ENCODE results near the gene STXBP1.

DNA sequence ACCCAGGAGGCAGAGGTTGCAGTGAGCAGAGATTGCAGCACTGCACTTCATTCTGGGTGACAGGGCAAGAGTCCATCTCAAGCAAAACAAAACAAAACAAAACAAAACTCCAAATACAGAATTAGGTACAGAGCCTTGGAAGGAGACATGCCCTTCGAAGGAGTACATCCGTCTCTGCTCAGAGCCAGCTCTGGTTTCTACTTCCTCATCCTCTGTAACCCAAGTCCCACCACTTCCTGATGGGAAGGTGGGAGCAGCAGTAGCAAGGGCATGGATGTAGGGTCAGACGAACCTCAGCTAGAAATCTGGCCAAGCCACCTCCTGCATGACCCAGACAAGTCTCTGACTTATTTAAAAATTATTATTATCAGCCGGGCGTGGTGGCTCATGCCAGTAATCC is 16.5 kb upstream of the STXBP1 start:
- TF ChIP-seq TAF1 (IDR thresholded peaks at IDR 0.05; ENCODE audit: low read depth, low read length) (no peak), POLR2AphosphoS5 (IDR thresholded peaks at IDR 0.05; ENCODE audit: low read depth, low read length) (no peak), POLR2A (IDR thresholded peaks at IDR 0.05; ENCODE audit: low read depth, low read length) (no peak), PAX5 (IDR thresholded peaks at IDR 0.05; ENCODE audit: insufficient read depth, low read length, severe bottlenecking) (no peak), SPI1 (IDR thresholded peaks at IDR 0.05; ENCODE audit: low read depth, low read length) (no peak)
